NCI-H1930 (cell line): ENCODE measurements around the gene NELFB.
A peak's percentile ranks its signal among the peaks of the same experiment; 100 is the strongest.

Experiments used
- DNase-seq, 2 experiments: peaks; one replicate each; lab custom pipeline; 2025; lab: John Stamatoyannopoulos, UW

Gene NELFB

GRCh38 chr9:137268538-137269201 lies 13.5 kb downstream of the NELFB start:
- DNase-seq: no peak

GRCh38 chr9:137269231-137269772 lies 14.2 kb downstream of the NELFB start:
- no peak for DNase-seq

GRCh38 chr9:137270929-137271695 lies 16.0 kb downstream of the NELFB start:
- no peak for DNase-seq

- no peak for DNase-seq
Observed at GRCh38 chr9:137271696-137272076, 16.6 kb downstream of the NELFB start.

GRCh38 chr9:137272241-137273094 lies 17.3 kb downstream of the NELFB start:
- DNase-seq: no peak

GRCh38 chr9:137273095-137273490 lies 18.0 kb downstream of the NELFB start:
- DNase-seq: no peak

- no peak for DNase-seq
Observed at GRCh38 chr9:137273611-137274320, 18.6 kb downstream of the NELFB start.

GRCh38 chr9:137275203-137275587 lies 20.1 kb downstream of the NELFB start:
- DNase-seq: no peak

- DNase-seq: no peak
Observed at GRCh38 chr9:137275588-137276472, 20.7 kb downstream of the NELFB start.

- no peak for DNase-seq
Observed at GRCh38 chr9:137276473-137277328, 21.6 kb downstream of the NELFB start.

- DNase-seq: no peak
Observed at GRCh38 chr9:137277329-137278041, 22.4 kb downstream of the NELFB start, which contains the start of gene TOR4A. TSS of gene TOR4A (plus strand) at chr9:137277726. CDS start at chr9:137278690, 964 bp downstream.

GRCh38 chr9:137278061-137278701 lies 23.1 kb downstream of the NELFB start:
- no peak for DNase-seq

GRCh38 chr9:137278721-137279711 lies 23.9 kb downstream of the NELFB start:
- DNase-seq: no peak

GRCh38 chr9:137279741-137280473 lies 24.8 kb downstream of the NELFB start:
- DNase-seq: no peak

GRCh38 chr9:137280474-137281344 lies 25.6 kb downstream of the NELFB start:
- DNase-seq: peak in 1 of 2 experiments; percentile 27
